SK-N-SH treated with all-trans-retinoic acid at 6 μM for 48 hours (cell line): ENCODE results near the gene POC1A.

Source experiments
- ATAC-seq: fragments of 200-7000 bp; cut with Tn5 transposase; 3 replicates; pipeline ENCODE4 v1.9.1; 2020; ENCODE audit warnings: mild to moderate bottlenecking, moderate library complexity
- ARNTL ChIP-seq: fragments of 450-650 bp; formaldehyde crosslinking; IDR thresholded peaks from 2 replicates; pipeline ENCODE4 v1.5.0; 2020; ENCODE audit warnings: low read depth, mild to moderate bottlenecking, moderate library complexity, borderline replicate concordance
- BACH2 ChIP-seq: fragments of 250-450 bp; sonication (Bioruptor Pico); IDR thresholded peaks from 2 replicates; pipeline ENCODE4 v1.9.0; 2021; ENCODE audit warnings: mild to moderate bottlenecking, borderline replicate concordance
- ESRRG ChIP-seq: fragments of 250-450 bp; sonication (Bioruptor Pico); IDR thresholded peaks from 2 replicates; pipeline ENCODE4 v1.6.1; 2021; ENCODE audit warnings: mild to moderate bottlenecking
- GLIS3 ChIP-seq: fragments of 250-450 bp; sonication (Bioruptor Pico); IDR thresholded peaks from 2 replicates; pipeline ENCODE4 v1.5.0; 2020; ENCODE audit warnings: mild to moderate bottlenecking, moderate library complexity
- ISL1 ChIP-seq: fragments of 250-450 bp; sonication (Bioruptor Pico); IDR thresholded peaks from 2 replicates; pipeline ENCODE4 v2.1.2; 2022; ENCODE audit warnings: mild to moderate bottlenecking, moderate library complexity
- SNAI2 ChIP-seq: fragments of 250-450 bp; sonication (Bioruptor Pico); IDR thresholded peaks from 2 replicates; pipeline ENCODE4 v1.5.0; 2020; ENCODE audit warnings: mild to moderate bottlenecking, moderate library complexity
- ZC3H10 ChIP-seq: fragments of 250-450 bp; sonication (Bioruptor Pico); IDR thresholded peaks from 2 replicates; pipeline ENCODE4 v1.5.1; 2021; ENCODE audit warnings: mild to moderate bottlenecking, moderate library complexity
- TF ChIP-seq, protein P1 (sequence below): fragments of 250-450 bp; sonication (Bioruptor Pico); IDR thresholded peaks from 2 replicates; pipeline ENCODE4 v1.5.1; 2020; ENCODE audit warnings: low read depth, mild to moderate bottlenecking, moderate library complexity
- TF ChIP-seq, protein P2 (sequence below): fragments of 250-450 bp; sonication (Bioruptor Pico); IDR thresholded peaks from 2 replicates; pipeline ENCODE4 v1.8.0; 2021; ENCODE audit warnings: low read depth, mild to moderate bottlenecking, moderate library complexity, borderline replicate concordance
- TF ChIP-seq, protein P3 (sequence below): fragments of 250-450 bp; sonication (Bioruptor Pico); IDR thresholded peaks from 2 replicates; pipeline ENCODE4 v1.5.0; 2020; ENCODE audit warnings: mild to moderate bottlenecking, moderate library complexity
- TF ChIP-seq, protein P4 (sequence below): fragments of 250-450 bp; sonication (Bioruptor Pico); IDR thresholded peaks from 2 replicates; pipeline ENCODE4 v1.8.0; 2020; ENCODE audit warnings: mild to moderate bottlenecking, moderate library complexity, borderline replicate concordance

Gene POC1A

DNA sequence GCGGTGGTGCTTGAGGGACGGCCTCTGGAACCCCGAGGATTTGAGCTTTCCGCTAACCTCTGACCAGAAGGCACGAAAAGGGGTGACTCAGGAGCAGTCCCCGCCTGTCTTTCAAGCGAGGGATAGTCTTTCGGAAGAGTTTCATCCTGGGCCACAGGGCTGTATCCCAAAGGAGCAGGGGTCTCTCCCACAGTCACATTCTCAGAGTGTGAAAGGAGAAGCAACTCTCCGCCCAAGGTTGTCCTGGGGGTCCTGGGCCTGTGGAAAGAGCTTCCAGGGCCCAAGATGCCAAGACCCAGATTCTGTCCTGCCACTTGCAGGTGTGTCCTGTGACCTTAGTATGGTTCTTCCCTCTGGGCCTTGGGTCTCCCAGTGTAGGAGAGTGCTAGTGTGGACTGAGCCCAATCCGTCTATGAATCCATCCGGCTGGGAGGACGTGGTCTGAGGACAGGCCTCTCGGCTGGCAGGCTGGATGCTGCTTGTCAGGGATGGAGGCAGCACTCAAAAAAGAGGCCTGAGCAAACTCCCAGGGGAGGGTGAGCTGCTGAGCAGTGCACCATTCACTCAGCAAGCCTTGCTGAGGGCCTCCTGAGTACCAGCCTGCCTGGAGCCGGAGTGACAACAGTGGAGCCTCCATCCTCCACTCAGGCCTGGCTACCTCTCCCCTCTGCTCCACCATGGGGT lies 96.3 kb downstream of the POC1A start (continued):
- TF ChIP-seq, protein P1, sequence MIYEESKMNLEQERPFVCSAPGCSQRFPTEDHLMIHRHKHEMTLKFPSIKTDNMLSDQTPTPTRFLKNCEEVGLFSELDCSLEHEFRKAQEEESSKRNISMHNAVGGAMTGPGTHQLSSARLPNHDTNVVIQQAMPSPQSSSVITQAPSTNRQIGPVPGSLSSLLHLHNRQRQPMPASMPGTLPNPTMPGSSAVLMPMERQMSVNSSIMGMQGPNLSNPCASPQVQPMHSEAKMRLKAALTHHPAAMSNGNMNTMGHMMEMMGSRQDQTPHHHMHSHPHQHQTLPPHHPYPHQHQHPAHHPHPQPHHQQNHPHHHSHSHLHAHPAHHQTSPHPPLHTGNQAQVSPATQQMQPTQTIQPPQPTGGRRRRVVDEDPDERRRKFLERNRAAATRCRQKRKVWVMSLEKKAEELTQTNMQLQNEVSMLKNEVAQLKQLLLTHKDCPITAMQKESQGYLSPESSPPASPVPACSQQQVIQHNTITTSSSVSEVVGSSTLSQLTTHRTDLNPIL (CRISPR knock-in tag) = no peak
- TF ChIP-seq GLIS3 (CRISPR knock-in tag) (no peak), ZC3H10 (CRISPR knock-in tag) (no peak)

DNA sequence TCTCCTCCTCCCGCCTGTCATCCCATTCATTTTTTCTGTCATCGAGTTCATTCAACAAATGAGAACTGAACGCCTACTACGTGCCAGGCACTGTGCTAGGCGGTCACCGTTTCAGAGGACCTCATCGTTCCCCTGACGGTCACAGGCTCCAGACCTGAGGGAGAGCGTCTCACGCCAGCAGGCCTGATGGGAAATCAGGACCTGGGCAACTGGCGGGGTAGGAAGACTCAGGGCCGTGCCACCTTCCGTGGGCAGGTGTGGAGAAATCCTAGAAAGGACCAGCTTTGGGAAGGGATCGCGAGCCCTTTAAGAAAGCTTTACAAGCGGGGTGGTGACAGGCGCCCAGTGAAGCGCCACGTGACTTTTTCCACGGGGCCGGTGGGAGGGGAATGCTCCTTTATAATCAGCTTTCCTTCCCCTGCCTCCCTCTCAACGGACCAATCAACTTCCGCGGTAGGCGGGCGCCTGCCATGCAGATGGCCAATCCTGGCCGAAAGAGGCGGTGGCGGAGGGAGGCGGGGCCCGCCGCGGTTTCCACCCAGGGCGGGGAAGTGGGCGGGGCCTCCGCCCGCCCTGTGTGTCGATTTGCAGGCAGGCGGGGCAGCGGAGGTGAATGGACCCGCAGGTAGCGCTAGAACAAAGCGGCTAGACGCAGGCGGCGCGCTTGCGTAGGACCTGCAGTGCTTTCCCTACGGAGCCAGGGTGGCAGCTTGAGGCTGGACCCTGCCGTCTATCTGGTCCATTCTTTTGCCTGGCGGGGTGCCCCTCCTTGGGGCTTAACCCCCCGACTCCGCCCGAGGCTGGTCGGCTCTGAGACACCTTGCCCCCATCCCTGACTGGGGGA lies 97.0 kb downstream of the POC1A start:
- peak; percentile 87 for ATAC-seq
- peak; percentile 14; the same call in 1 of the 2 replicates for TF ChIP-seq SNAI2 (CRISPR knock-in tag)
- no peak for TF ChIP-seq ISL1 (CRISPR knock-in tag)
- TF ChIP-seq, protein P2, sequence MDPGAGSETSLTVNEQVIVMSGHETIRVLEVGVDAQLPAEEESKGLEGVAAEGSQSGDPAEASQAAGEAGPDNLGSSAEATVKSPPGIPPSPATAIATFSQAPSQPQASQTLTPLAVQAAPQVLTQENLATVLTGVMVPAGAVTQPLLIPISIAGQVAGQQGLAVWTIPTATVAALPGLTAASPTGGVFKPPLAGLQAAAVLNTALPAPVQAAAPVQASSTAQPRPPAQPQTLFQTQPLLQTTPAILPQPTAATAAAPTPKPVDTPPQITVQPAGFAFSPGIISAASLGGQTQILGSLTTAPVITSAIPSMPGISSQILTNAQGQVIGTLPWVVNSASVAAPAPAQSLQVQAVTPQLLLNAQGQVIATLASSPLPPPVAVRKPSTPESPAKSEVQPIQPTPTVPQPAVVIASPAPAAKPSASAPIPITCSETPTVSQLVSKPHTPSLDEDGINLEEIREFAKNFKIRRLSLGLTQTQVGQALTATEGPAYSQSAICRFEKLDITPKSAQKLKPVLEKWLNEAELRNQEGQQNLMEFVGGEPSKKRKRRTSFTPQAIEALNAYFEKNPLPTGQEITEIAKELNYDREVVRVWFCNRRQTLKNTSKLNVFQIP (CRISPR knock-in tag) = no peak
- no peak for TF ChIP-seq ARNTL (CRISPR knock-in tag)
- TF ChIP-seq ESRRG = no peak
- TF ChIP-seq, protein P3, sequence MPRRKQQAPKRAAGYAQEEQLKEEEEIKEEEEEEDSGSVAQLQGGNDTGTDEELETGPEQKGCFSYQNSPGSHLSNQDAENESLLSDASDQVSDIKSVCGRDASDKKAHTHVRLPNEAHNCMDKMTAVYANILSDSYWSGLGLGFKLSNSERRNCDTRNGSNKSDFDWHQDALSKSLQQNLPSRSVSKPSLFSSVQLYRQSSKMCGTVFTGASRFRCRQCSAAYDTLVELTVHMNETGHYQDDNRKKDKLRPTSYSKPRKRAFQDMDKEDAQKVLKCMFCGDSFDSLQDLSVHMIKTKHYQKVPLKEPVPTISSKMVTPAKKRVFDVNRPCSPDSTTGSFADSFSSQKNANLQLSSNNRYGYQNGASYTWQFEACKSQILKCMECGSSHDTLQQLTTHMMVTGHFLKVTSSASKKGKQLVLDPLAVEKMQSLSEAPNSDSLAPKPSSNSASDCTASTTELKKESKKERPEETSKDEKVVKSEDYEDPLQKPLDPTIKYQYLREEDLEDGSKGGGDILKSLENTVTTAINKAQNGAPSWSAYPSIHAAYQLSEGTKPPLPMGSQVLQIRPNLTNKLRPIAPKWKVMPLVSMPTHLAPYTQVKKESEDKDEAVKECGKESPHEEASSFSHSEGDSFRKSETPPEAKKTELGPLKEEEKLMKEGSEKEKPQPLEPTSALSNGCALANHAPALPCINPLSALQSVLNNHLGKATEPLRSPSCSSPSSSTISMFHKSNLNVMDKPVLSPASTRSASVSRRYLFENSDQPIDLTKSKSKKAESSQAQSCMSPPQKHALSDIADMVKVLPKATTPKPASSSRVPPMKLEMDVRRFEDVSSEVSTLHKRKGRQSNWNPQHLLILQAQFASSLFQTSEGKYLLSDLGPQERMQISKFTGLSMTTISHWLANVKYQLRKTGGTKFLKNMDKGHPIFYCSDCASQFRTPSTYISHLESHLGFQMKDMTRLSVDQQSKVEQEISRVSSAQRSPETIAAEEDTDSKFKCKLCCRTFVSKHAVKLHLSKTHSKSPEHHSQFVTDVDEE (CRISPR knock-in tag) = no peak
- no peak for TF ChIP-seq ZC3H10 (CRISPR knock-in tag)
- no peak for TF ChIP-seq BACH2 (CRISPR knock-in tag)

DNA sequence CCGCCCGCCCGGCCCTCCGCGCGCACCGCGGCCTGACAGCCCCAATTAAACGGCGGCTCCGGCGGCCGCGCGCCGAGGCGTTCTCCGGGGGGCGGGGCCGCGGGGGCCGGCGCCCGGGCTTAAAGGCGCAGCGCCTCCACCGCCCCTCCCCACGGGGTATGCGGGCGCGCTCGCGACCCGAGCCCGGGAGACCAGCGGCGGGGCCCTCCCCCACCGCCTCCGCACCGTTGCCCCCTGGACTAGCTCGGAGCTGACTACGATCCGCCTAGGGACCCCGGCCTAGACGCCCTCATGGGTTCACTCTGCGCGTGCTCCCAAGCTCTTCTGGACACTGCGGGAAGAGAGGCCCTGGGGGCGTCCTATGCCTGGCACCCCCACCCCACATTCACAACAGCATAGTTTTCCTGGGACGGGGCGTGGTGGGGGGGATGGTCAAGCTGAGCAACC lies 97.7 kb downstream of the POC1A start, which contains the start of gene DUSP7:
Gene DUSP7, minus strand, starts transcription at position 51 of the 447 bp plus-strand sequence. CDS start 205 bp downstream, outside the sequence.
- peak; percentile 41 for ATAC-seq
- TF ChIP-seq, protein P3 (CRISPR knock-in tag) = no peak
- TF ChIP-seq, protein P1 (CRISPR knock-in tag) = no peak
- TF ChIP-seq ARNTL (CRISPR knock-in tag) (no peak), ZC3H10 (CRISPR knock-in tag) (no peak), SNAI2 (CRISPR knock-in tag) (no peak)
- TF ChIP-seq, protein P2 (CRISPR knock-in tag) = no peak
- TF ChIP-seq, protein P4, sequence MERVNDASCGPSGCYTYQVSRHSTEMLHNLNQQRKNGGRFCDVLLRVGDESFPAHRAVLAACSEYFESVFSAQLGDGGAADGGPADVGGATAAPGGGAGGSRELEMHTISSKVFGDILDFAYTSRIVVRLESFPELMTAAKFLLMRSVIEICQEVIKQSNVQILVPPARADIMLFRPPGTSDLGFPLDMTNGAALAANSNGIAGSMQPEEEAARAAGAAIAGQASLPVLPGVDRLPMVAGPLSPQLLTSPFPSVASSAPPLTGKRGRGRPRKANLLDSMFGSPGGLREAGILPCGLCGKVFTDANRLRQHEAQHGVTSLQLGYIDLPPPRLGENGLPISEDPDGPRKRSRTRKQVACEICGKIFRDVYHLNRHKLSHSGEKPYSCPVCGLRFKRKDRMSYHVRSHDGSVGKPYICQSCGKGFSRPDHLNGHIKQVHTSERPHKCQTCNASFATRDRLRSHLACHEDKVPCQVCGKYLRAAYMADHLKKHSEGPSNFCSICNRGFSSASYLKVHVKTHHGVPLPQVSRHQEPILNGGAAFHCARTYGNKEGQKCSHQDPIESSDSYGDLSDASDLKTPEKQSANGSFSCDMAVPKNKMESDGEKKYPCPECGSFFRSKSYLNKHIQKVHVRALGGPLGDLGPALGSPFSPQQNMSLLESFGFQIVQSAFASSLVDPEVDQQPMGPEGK (CRISPR knock-in tag) = 0 out of 2 replicates have a peak, but pooled peaks have one; percentile 31
- TF ChIP-seq, all 23 proteins: peak for 1
